ENCODE results near the gene MOV10.

DNA sequence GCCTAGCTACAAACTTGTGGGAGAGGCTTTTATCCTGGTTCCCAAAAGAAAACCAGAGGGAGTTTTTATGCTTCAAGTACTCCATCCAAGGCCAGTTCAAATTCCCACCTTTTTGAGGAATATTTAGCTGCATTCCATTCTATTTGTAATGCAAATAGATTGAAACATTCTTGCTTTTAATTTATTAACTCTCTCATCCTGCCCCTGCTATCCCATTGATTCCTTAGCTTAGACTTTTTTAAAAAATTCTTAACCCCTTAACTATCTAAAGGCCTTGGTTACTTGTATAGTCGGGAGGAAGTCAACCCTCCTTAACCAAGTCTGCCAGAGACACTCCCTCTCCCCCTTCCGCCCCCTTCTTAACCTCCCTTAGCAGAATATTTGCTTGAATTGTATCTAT is 2.5 kb upstream of the MOV10 start:
- TF ChIP-seq, protein P1, sequence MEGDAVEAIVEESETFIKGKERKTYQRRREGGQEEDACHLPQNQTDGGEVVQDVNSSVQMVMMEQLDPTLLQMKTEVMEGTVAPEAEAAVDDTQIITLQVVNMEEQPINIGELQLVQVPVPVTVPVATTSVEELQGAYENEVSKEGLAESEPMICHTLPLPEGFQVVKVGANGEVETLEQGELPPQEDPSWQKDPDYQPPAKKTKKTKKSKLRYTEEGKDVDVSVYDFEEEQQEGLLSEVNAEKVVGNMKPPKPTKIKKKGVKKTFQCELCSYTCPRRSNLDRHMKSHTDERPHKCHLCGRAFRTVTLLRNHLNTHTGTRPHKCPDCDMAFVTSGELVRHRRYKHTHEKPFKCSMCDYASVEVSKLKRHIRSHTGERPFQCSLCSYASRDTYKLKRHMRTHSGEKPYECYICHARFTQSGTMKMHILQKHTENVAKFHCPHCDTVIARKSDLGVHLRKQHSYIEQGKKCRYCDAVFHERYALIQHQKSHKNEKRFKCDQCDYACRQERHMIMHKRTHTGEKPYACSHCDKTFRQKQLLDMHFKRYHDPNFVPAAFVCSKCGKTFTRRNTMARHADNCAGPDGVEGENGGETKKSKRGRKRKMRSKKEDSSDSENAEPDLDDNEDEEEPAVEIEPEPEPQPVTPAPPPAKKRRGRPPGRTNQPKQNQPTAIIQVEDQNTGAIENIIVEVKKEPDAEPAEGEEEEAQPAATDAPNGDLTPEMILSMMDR (IDR thresholded peaks at IDR 0.05), result no peak
- no peak for TF ChIP-seq POLR2A (IDR thresholded peaks at IDR 0.05)
